ENCODE measurements around the gene EXOSC2.

The EXOSC2 gene

DNA sequence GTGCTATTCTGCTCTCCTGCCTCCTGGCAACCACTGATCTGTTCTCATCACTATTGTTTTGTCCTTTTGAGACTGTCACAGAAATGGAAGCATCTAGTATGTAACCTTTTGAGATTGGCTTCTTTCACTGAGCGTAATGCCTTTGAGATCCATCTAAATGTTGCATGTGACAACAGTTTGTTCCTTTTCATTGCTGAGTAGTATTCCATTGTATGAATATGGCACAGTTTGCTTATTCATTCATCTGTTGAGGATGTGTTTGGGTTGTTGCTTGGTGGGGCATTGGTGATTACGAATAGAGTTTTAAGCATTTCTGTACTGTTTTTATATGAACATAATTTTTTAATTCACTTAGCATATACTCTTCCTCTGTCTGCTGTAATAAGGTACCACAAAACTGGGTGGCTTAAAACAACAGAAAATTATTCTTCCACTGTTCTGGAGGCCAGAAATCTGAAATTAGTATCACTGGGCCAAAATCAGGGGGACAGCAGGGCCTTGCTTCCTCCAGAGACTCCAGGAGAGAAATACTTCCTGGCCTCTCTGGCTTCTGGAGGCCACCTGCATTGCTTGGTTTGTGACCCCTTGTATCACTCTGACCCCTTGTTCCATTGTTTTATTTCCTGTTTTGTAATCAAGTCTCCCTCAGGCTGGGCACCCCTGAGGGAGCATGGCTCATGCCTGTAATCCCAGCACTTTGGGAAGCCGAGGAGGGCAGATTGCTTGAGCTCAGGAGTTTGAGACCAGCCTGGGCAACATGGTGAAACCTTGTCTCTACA lies 53.0 kb downstream of the EXOSC2 start:
- no peak overlapping the region for H3K4me3 Mint-ChIP-seq
- H3K27me3 Mint-ChIP-seq = no peaks in the 10 kb centered on the region
- peaks cover 4% of the 10 kb centered on the region for H3K36me3 Mint-ChIP-seq (ENCODE audit: low read depth)
- peaks cover 12% of the 10 kb centered on the region for H3K4me1 Mint-ChIP-seq (ENCODE audit: low read depth)
- no peak overlapping the region for H3K27ac Mint-ChIP-seq
- DNase-seq = no peak
- no peaks in the 10 kb centered on the region for H3K9me3 Mint-ChIP-seq

DNA sequence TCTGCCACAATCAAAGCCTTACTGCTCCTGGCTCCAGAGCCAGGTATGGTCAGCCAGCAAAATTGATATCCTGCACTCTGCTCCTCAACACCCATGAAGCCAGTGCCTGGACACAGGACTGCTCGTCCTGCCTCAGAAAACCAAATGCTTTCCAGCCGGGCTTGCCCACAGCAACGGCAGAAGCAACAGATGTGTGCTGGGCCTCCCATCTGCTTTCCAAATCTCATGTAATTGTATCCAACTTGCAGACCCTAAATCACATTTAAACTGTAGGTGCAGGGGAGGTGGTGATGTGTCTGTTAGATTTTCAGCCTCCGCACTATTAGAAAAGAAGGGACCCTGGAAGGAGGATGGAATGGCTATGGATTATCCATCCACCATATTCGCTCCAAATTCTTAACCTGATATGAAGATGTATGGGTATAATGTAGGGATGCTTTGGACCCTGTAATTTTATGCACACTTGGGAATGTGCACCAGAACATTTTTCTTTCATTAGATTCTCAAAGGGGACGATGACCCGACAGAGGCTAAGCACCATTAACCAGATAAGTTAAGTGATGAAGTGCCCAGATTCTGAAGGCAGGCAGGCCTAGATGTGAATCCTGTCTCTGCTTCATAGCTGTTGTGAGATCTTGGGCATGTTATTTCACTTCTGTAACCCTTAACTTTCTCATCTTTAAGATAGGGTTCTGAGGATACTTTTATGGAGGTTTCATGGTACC lies 58.2 kb downstream of the EXOSC2 start:
- Mint-ChIP-seq H3K36me3 (ENCODE audit: low read depth) (no peaks in the 10 kb centered on the region), H3K4me1 (ENCODE audit: low read depth) (peaks cover 9% of the 10 kb centered on the region), H3K27me3 (no peaks in the 10 kb centered on the region), H3K9me3 (no peaks in the 10 kb centered on the region), H3K27ac (no peak overlapping the region), H3K4me3 (no peak overlapping the region)
- no peak for DNase-seq
